IPS-NIHi11 (cell line): ENCODE measurements around the gene SYPL2.

Experiments used
- DNase-seq: peaks from one replicate; pipeline ENCODE4 v3.0.0; 2012; ENCODE audit warnings: mixed read lengths, low spot score

The SYPL2 gene

GRCh38 chr1:109491372-109491771, 25.0 kb downstream of the SYPL2 start:
- no peak for DNase-seq

DNA sequence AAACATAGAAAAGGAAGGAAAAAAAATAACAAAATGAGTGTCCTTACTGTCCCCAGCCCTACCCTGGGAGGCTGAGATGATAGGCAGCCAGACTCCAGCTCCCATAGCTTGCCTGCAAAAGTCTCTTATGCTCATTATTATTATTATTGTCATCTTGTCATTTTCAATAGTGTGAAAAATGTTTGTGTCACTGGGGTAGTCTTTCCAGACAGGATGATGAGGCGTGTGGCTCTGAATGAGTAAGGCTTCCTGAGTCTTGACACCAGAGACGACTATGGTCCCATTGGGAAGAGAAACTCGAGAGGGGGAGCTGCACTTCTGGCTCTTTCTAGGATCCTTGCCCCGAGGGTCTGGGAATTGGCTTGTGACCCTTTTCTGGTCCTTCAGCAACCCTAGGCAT, 26.4 kb downstream of the SYPL2 start:
- no peak for DNase-seq

DNA sequence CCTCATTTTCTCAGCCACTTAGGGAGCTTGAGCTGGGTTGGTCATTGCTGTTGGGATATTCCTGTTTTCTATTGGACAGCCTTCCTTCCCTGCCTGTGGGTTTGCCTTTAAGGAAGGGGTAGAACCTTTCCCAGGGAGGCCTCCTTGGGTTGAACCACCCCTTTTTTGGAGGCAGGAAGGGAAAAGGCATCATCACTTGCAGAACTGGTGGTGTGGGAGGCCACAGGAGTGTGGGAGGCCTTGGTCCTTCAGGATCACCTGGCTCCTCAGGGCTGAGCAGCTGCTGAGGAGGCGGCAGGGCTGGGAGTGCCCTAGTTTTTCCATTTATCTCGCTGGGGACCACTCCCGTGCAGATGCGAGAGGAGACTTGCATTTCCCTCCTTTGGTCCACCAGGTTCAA, 26.9 kb downstream of the SYPL2 start:
- no peak for DNase-seq

DNA sequence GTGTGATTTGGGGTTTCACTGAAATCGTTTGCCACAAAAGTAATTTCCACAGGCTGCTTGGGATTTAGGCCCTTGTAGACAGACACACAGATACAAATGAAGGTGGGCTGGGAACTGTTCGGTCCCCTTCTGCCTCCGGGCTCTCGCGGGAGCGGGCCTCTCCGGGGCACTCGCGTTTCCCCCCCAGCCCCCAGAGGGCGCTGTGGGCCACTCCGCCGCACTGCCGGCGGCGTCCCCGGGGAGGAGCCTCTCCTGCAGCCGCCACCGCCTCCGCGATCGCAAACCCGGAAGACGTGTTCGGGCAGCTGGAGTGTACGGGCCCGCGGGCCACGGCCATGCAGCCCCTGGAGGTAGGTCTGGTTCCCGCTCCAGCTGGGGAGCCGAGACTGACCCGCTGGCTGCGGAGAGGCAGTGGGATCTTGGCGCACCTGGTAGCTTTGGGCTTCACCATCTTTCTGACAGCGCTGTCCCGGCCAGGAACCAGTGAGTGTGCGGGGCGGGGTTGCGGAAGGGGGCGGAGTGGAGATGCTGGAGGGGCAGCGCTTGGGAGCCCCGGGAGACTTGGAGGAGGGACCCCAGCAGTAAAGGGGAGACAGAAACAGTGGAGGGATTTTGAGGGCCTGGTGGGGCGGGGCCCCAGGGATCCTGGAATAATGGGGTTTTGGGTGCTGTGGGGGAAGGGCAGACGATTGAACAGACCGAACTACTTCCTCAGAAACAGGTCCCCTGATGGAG, 27.6 kb downstream of the SYPL2 start, which contains the start of gene CYB561D1:
CYB561D1 (plus strand) TSS at position 290 of the 735 bp plus-strand sequence; CDS start at position 336, 46 bp downstream.
- DNase-seq: peak; percentile 94

- no peak for DNase-seq
Observed at GRCh38 chr1:109495738-109496137, 29.4 kb downstream of the SYPL2 start.

DNA sequence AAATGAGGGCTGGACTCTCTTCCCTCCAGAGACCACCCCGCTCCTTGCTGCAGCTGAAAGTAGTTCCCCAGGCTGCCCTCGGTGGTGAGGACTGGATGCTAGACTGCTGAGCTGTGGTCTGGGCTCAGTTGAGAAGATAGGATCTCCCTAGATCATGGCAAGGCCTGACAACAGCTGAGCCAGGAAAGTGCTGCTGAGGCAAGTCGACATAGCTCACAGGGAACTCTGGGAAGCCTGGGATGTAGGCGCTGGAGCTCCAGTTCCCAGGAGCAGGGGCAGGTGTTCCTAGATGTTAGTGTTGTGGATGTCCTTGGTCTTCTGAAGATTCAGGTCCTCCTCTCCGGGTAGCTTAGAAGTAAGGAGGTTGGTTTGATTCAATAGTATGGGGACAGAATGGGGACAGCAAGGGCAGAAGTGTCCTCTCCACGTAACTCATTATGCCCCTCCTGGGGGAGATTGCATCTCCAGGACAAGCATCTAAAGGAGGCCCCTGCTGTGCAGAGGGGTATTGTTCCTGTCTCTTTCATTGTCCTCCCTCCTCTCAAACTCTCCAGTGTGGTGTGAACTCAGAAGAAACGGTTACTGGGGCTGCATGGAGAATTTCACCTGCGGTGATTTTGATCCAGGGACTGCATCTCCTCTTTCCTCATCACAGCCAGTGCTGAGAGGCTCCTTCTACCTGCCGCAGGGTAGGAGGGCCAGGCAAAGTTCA, 31.3 kb downstream of the SYPL2 start:
- no peak for DNase-seq

- DNase-seq: peak; percentile 68
Observed at GRCh38 chr1:109498161-109498801, 31.9 kb downstream of the SYPL2 start.

- no peak for DNase-seq
Observed at GRCh38 chr1:109499081-109499480, 32.7 kb downstream of the SYPL2 start.

- DNase-seq: peak; percentile 63
Observed at GRCh38 chr1:109499661-109500536, 33.6 kb downstream of the SYPL2 start.

GRCh38 chr1:109500941-109501381, 34.6 kb downstream of the SYPL2 start:
- DNase-seq: no peak

DNA sequence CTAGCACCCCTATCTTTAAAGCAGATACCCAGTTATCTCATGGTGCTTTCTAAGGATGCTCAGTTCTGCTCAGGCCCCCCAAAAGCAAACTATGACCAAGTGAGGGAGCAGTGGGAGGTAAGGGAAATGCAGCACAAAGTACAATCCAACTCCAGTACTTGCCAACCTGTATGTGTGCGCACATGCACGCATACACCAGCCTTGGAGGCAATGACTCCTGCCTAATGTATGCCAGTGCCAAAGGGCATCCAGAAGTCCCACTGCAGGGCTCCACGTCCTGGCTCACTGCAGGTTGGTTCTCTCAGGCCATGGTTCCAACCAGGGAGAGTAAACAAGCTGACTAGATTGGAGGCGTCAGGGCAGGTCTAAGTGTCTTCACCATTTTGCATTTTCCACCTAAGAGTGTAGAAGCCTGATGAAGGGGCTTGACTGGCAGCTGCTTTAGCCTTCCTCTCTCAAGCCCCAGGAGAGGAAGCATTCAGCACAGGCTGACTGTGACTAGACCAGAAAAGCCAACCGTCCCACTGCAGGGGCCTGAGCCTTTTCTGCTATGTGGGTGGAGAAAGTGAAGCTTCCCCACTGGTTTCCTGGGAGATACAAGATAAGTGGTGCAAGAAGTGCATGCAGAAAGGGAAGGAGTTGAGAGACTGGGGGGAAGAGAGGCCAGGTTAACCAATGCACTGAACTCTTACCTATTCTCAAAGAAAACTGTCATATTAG, 35.5 kb downstream of the SYPL2 start:
- DNase-seq: no peak

GRCh38 chr1:109502364-109502851, 36.1 kb downstream of the SYPL2 start:
- DNase-seq: no peak

DNA sequence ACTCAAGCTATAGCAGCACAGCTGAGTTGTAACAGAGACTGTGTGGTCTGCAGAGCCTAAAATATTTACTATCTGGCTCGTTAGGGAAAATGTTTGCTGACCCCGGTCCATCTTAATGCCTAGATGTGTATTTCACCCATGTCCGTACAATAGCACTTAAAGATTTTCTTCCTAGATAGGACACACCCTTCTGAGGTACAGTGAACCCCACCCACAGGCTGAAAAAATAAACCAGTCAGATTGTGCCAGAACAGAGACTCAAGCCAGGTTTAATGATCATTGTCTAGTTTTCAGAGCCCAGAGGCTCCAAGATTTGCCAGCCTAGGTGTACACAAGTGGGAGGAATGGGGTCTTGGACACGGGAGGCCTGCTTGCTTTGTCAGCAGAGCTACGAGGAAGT, 37.6 kb downstream of the SYPL2 start:
- DNase-seq: no peak

- DNase-seq: no peak
Observed at GRCh38 chr1:109504974-109505373, 38.6 kb downstream of the SYPL2 start.

- DNase-seq: no peak
Observed at GRCh38 chr1:109508001-109508872, 41.9 kb downstream of the SYPL2 start.

- DNase-seq: no peak
Observed at GRCh38 chr1:109508873-109509175, 42.5 kb downstream of the SYPL2 start.

GRCh38 chr1:109509176-109510134, 43.1 kb downstream of the SYPL2 start, which contains the start of gene AMIGO1:
Gene AMIGO1, minus strand, starts transcription at chr1:109509727. Its CDS starts 815 bp downstream, at chr1:109508912.
- DNase-seq: peak; percentile 96

DNA sequence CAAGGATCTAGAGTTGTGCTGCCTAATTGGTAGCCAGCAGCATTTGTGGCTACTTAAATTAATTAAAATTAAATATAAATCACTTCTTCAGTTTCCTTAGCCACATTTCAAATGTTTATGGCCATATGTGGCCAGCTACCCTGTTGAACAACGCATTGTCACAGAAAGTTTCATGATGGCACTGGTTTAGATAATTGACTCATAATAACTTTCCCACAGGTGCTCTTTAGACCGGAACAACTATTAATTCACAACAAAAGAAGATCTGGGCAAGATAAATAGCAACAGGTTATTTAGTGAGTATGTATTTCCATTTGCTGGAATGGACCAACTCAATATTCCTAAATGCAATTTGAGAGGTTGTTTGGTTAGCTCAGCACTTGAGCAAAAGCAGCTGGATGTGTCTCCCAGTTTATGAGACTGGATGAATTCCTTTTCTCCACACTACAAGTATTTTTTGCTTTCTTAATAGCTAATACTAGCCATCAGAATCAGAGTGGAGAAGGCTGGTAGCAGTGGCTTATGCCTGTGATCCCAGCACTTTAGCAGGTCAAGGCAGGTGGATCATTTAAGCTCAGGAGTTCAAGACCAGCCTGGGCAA, 46.9 kb downstream of the SYPL2 start:
- no peak for DNase-seq

DNA sequence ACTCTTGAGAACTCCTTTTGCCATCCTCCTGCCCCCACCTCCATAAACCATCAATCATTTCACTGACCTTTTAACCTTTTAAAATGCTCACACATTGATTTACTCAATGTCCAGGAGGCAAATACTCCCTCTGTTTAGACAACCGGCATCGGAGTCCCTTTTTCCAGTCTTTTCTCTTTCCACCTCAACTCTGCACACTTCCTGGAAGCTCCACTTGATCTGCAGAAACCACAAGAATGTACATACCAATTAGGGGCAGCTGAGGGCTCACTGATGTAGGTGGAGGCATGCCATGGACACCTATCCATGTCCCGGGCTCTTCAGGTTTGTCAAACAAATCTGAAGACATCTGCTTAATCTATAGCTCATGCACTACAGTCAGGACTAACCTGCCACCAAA, 48.5 kb downstream of the SYPL2 start:
- no peak for DNase-seq
